ENCODE measurements around the gene EFNA3.
A peak's percentile ranks its signal among the peaks of the same experiment; 100 is the strongest.

- peak in 1 of 6 experiments; percentile 3 for TF ChIP-seq CTCF (IDR thresholded peaks at IDR 0.05)
- no peak for TF ChIP-seq POLR2A (IDR thresholded peaks at IDR 0.05)
Measured at GRCh38 chr1:155037851-155038441, 40.7 kb upstream of the EFNA3 start.
